RWPE2 (cell line): ENCODE measurements around the gene AHSP.
"Not testable (repeated sequence)": the region's sequence is repeated elsewhere in the genome, so short reads cannot be mapped to it uniquely, and the experiment has no call there.

Experiments
- ATAC-seq: fragments of 200-7000 bp; cut with Tn5 transposase; 3 replicates; pipeline ENCODE4 v1.9.1; 2021; ENCODE audit warnings: low read depth
- DNase-seq: peaks from one replicate; pipeline ENCODE4 v3.0.0-alpha.2; 2020; ENCODE audit warnings: low spot score
- H3K27ac ChIP-seq: fragments of 450-650 bp; 2 replicates; pipeline ENCODE4 v1.5.1; 2017; ENCODE audit warnings: mild to moderate bottlenecking; ENCODE audit not compliant: poor library complexity, severe bottlenecking
- H3K27me3 ChIP-seq: fragments of 250-450 bp; sonication (Bioruptor Pico); 2 replicates; pipeline ENCODE4 v1.5.1; 2021; ENCODE audit warnings: mild to moderate bottlenecking, moderate library complexity; ENCODE audit not compliant: insufficient read depth, poor library complexity, severe bottlenecking
- H3K36me3 ChIP-seq: fragments of 250-450 bp; sonication (Bioruptor Pico); 2 replicates; pipeline ENCODE4 v1.5.1; 2020; ENCODE audit warnings: low read depth, mild to moderate bottlenecking, moderate library complexity
- H3K4me1 ChIP-seq: fragments of 250-450 bp; sonication (Bioruptor Pico); 2 replicates; pipeline ENCODE4 v1.5.1; 2021; ENCODE audit warnings: mild to moderate bottlenecking, moderate library complexity; ENCODE audit not compliant: insufficient read depth, poor library complexity, severe bottlenecking
- H3K4me3 ChIP-seq: fragments of 250-450 bp; sonication (Bioruptor Pico); 2 replicates; pipeline ENCODE4 v1.5.1; 2021; ENCODE audit warnings: mild to moderate bottlenecking, moderate library complexity; ENCODE audit not compliant: severe bottlenecking
- H3K9me3 ChIP-seq: fragments of 250-450 bp; sonication (Bioruptor Pico); 2 replicates; pipeline ENCODE4 v1.5.1; 2021; ENCODE audit warnings: mild to moderate bottlenecking, moderate library complexity; ENCODE audit not compliant: severe bottlenecking
- TF ChIP-seq, protein P1 (sequence below): fragments of 450-650 bp; IDR thresholded peaks from one replicate; pipeline ENCODE4 v1.5.1; 2017; ENCODE audit warnings: mild to moderate bottlenecking, moderate library complexity; ENCODE audit not compliant: poor library complexity, severe bottlenecking

The AHSP gene

DNA sequence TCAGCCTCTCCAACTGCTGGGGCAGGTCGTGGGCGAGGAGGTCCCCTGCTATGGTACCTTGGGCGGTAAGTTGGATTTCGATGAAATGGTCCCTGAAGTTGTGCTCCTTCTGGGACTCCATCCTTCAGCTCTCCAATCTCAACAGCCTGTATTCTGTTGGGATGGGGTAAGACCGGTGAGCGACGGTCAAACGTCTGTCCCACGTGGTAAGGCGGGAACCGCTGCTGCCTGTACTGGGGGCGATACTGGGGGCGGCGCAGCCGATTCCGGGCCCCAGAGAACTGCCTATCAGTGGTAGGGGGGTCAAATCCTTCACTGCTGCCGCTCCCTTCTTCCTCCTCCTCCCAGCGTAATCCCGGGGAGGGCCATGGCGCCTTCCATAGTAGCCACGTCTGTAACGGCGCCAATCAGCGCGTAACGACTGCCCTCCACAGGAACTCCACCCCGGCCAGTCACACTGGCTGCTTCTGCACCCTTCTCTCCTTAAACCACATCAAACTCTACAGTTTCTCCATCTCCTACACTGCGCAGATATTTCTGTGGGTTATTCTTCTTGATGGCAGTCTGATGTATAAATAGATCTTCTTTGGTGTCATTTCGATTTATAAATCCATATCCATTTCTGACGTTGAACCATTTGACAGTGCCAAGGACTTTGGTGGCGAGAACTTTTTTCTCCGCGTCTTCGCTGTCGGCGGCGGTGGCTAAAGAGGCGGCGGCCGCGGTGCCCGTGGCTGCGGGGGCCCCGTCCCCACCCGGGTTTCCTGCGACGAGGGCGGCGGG, 41.1 kb downstream of the AHSP start:
- TF ChIP-seq, protein P1, sequence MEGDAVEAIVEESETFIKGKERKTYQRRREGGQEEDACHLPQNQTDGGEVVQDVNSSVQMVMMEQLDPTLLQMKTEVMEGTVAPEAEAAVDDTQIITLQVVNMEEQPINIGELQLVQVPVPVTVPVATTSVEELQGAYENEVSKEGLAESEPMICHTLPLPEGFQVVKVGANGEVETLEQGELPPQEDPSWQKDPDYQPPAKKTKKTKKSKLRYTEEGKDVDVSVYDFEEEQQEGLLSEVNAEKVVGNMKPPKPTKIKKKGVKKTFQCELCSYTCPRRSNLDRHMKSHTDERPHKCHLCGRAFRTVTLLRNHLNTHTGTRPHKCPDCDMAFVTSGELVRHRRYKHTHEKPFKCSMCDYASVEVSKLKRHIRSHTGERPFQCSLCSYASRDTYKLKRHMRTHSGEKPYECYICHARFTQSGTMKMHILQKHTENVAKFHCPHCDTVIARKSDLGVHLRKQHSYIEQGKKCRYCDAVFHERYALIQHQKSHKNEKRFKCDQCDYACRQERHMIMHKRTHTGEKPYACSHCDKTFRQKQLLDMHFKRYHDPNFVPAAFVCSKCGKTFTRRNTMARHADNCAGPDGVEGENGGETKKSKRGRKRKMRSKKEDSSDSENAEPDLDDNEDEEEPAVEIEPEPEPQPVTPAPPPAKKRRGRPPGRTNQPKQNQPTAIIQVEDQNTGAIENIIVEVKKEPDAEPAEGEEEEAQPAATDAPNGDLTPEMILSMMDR, result no peak
- DNase-seq, result no peak
- Histone ChIP-seq H3K27me3 (peaks cover 23% of the 10 kb centered on the region), H3K27ac (no peak overlapping the region), H3K4me3 (no peak overlapping the region), H3K36me3 (no peaks in the 10 kb centered on the region), H3K4me1 (no peaks in the 10 kb centered on the region), H3K9me3 (no peaks in the 10 kb centered on the region)
- ATAC-seq, result no peak

DNA sequence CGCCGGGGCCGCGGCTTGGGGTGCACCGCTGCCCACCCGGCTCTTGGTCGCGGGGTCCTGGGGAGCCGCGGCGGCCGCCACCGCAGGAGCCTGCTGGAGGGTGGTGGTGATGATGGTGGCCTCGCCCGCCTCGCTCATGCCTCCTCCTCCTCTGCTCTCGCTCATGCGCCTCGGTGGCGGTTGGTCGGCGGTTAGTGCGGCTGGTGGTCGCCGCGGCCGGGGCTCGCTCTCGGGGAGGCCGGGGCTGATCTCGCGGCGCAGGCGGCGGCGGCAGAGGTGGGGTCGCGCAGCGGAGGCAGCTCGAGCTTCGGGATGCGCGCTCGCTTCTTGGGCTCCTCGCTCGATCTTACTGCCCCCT, 41.6 kb downstream of the AHSP start:
- Histone ChIP-seq H3K27me3 (peaks cover 23% of the 10 kb centered on the region), H3K36me3 (no peaks in the 10 kb centered on the region), H3K27ac (no peak overlapping the region), H3K9me3 (no peaks in the 10 kb centered on the region), H3K4me3 (no peak overlapping the region), H3K4me1 (no peaks in the 10 kb centered on the region)
- TF ChIP-seq, protein P1, result no peak
- no peak for ATAC-seq
- no peak for DNase-seq

DNA sequence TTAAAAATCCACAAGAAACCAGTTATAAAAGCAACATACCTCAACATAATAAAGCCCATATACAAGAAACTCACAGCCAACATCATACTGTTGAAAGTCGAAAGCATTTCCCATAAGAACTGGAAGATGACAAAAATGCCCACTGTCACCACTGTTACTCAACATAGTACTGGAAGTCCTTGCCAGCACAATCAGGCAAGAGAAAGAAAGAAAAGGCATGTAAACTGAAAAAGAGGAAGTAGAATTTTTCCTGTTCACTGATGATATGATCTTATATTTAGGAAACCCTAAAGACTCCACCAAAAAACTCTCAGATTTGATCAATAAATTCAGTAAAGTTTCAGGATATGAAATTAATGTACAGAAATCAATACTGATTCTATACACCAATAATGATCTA, 45.1 kb downstream of the AHSP start:
- peaks cover 19% of the 10 kb centered on the region for H3K27me3 ChIP-seq
- DNase-seq, result no peak
- no peaks in the 10 kb centered on the region for H3K9me3 ChIP-seq
- H3K36me3 ChIP-seq, result no peaks in the 10 kb centered on the region
- TF ChIP-seq, protein P1, result no peak
- no peak for ATAC-seq
- no peak overlapping the region for H3K4me3 ChIP-seq
- no peak overlapping the region for H3K27ac ChIP-seq
- no peaks in the 10 kb centered on the region for H3K4me1 ChIP-seq

DNA sequence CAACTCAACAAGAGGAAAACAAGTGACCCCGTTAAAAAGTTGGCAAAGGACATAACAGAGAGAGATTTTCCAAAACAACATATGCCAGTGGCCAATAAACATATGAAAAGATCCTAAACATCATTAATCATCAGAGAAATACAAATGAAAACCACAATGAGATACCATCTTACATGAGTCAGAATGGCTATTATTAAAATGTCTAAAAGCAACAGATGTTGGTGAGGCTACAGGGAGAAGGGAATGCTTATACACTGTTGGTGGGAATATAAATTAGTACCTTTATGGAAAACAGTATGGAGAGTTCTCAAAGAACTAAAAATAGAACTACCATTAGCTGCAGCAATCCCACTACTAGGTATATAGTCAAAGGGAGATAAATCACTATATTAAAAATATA, 46.5 kb downstream of the AHSP start:
- H3K4me3 ChIP-seq, H3K27ac ChIP-seq, H3K9me3 ChIP-seq, DNase-seq, H3K27me3 ChIP-seq, H3K4me1 ChIP-seq, H3K36me3 ChIP-seq: not testable (repeated sequence)
- peak; percentile 49; the same call in 1 of the 3 replicates for ATAC-seq

DNA sequence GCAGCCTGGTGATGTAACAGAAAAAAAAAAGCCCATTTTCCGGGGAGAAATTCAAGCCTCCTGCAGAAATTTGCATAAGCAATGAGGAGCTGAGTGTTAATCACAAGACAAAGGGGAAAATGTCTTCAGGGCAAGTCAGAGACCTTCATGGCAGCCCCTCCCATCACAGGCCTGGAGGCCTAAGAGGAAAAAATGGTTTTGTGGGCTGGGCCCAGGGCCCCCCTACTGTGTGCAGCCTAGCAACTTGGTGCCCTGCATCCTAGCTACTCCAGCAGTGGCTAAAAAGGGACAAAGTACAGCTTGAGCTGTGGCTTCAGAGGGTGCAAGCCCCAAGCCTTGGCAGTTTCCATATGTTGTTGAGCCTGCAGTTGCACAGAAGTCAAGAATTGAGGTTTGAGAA, 49.7 kb downstream of the AHSP start:
- DNase-seq, result no peak
- H3K9me3 ChIP-seq, result no peaks in the 10 kb centered on the region
- H3K27me3 ChIP-seq, result no peaks in the 10 kb centered on the region
- H3K4me1 ChIP-seq, result no peaks in the 10 kb centered on the region
- H3K27ac ChIP-seq, result no peak overlapping the region
- no peak for ATAC-seq
- H3K4me3 ChIP-seq, result no peak overlapping the region
- TF ChIP-seq, protein P1, result no peak
- H3K36me3 ChIP-seq, result no peaks in the 10 kb centered on the region
